Neural cell (in vitro differentiated cells): ENCODE measurements around the gene NTN4. TPM values are rescaled to one million over a fixed set of nuclear protein-coding genes. Genes with fewer than 3 reads are reported as not detected.

Experiments used
- H2AFZ ChIP-seq: fragments of 200-600, 300-800 bp; sonication (generic), shearing (Covaris generic); 2 replicates; pipeline ENCODE4 v1.6.0; 2014; ENCODE audit warnings: low read depth, mild to moderate bottlenecking, antibody characterized with exemption, low read length, moderate library complexity
- H3F3A ChIP-seq: fragments of 200-600 bp; shearing (Covaris generic); 2 replicates; pipeline ENCODE4 v1.6.1; 2016; ENCODE audit warnings: mild to moderate bottlenecking, moderate library complexity, mixed read lengths, antibody characterized with exemption, low read length; ENCODE audit not compliant: insufficient read depth, poor library complexity, severe bottlenecking
- H3K27ac ChIP-seq: fragments of 200-600, 300-800 bp; sonication (generic), shearing (Covaris generic); 2 replicates; pipeline ENCODE4 v1.5.1; 2014; ENCODE audit warnings: mild to moderate bottlenecking, low read length, moderate library complexity
- H3K27me3 ChIP-seq: fragments of 300-800, 200-600 bp; sonication (generic), shearing (Covaris generic); 2 replicates; pipeline ENCODE4 v1.6.0; 2014; ENCODE audit warnings: mild to moderate bottlenecking, low read depth, low read length, moderate library complexity; ENCODE audit not compliant: insufficient read depth
- H3K36me3 ChIP-seq: fragments of 300-800, 200-600 bp; sonication (generic), shearing (Covaris generic); 2 replicates; pipeline ENCODE4 v1.5.1; 2014; ENCODE audit warnings: mild to moderate bottlenecking, antibody characterized with exemption, low read length, moderate library complexity; ENCODE audit not compliant: insufficient read depth
- H3K4me2 ChIP-seq: fragments of 300-800, 200-600 bp; sonication (generic), shearing (Covaris generic); 2 replicates; pipeline ENCODE4 v1.6.0; 2014; ENCODE audit warnings: mild to moderate bottlenecking, low read length
- H3K4me3 ChIP-seq: fragments of 300-800, 200-600 bp; sonication (generic), shearing (Covaris generic); 2 replicates; pipeline ENCODE4 v1.5.1; 2014; ENCODE audit warnings: mild to moderate bottlenecking, low read length, moderate library complexity
- H3K79me2 ChIP-seq: fragments of 200-600 bp; shearing (Covaris generic); replicated peaks from 2 replicates; pipeline ENCODE4 v1.6.0; 2014; ENCODE audit warnings: mild to moderate bottlenecking, low read length, moderate library complexity; ENCODE audit not compliant: insufficient read depth
- H3K9ac ChIP-seq: fragments of 300-800, 200-600 bp; sonication (generic), shearing (Covaris generic); 2 replicates; pipeline ENCODE4 v1.6.1; 2016; ENCODE audit warnings: mild to moderate bottlenecking, low read length, mixed read lengths
- H3K9me2 ChIP-seq: fragments of 200-600 bp; shearing (Covaris generic); 2 replicates; pipeline ENCODE4 v1.6.1; 2016; ENCODE audit warnings: mild to moderate bottlenecking, low read length, mixed read lengths; ENCODE audit not compliant: insufficient read depth
- H3K9me3 ChIP-seq: fragments of 200-600, 300-800 bp; sonication (generic), shearing (Covaris generic); 2 replicates; pipeline ENCODE4 v1.6.1; 2016; ENCODE audit warnings: mild to moderate bottlenecking, mixed run types, low read length, moderate library complexity, mixed read lengths
- H4K20me1 ChIP-seq: fragments of 200-600 bp; shearing (Covaris generic); 2 replicates; pipeline ENCODE4 v1.6.1; 2016; ENCODE audit warnings: mild to moderate bottlenecking, mixed run types; ENCODE audit not compliant: insufficient read depth
- EP300 ChIP-seq: fragments of 450-650 bp; conservative IDR thresholded peaks from 2 replicates; pipeline ENCODE4 v1.6.1; 2014; ENCODE audit warnings: antibody characterized with exemption, mild to moderate bottlenecking, moderate library complexity; ENCODE audit not compliant: poor library complexity, severe bottlenecking
- EZH2 ChIP-seq: fragments of 200-600, 300-800 bp; shearing (Covaris generic), sonication (generic); IDR thresholded peaks from 2 replicates; pipeline ENCODE4 v1.6.1; 2014; ENCODE audit warnings: antibody characterized with exemption, low read length, borderline replicate concordance, mild to moderate bottlenecking; ENCODE audit not compliant: insufficient read depth, poor library complexity, severe bottlenecking
- MXI1 ChIP-seq: fragments of 450-650 bp; conservative IDR thresholded peaks from 2 replicates; pipeline ENCODE4 v1.6.1; 2014; ENCODE audit warnings: antibody characterized with exemption, mild to moderate bottlenecking; ENCODE audit not compliant: poor library complexity, severe bottlenecking
- POLR2AphosphoS5 ChIP-seq: IDR thresholded peaks from 2 replicates; pipeline ENCODE4 v1.6.1; 2012
- RAD21 ChIP-seq: fragments of 450-650 bp; conservative IDR thresholded peaks from 2 replicates; pipeline ENCODE4 v1.6.1; 2014; ENCODE audit warnings: antibody characterized with exemption, mild to moderate bottlenecking, moderate library complexity
- SMC3 ChIP-seq: fragments of 450-650 bp; conservative IDR thresholded peaks from 2 replicates; pipeline ENCODE4 v1.6.1; 2014; ENCODE audit warnings: antibody characterized with exemption, mild to moderate bottlenecking, moderate library complexity; ENCODE audit not compliant: poor library complexity
- TAF1 ChIP-seq: IDR thresholded peaks from 2 replicates; pipeline ENCODE4 v1.6.1; 2012; ENCODE audit warnings: low read depth
- polyA plus RNA-seq: library from polyadenylated mRNA; depleted of rRNA; stranded (reverse); fragments of >200 nt; gene quantifications from 2 replicates; pipeline ENCODE4 v1.2.3, GENCODE V29; 2014
- TF ChIP-seq, protein P1 (sequence below): fragments of 450-650 bp; IDR thresholded peaks from 2 replicates; pipeline ENCODE4 v1.5.1; 2014; ENCODE audit warnings: antibody characterized with exemption, mild to moderate bottlenecking, moderate library complexity; ENCODE audit not compliant: poor library complexity, severe bottlenecking
- TF ChIP-seq, protein P2 (sequence below): IDR thresholded peaks from 2 replicates; pipeline ENCODE4 v1.6.1; 2012; ENCODE audit warnings: borderline replicate concordance

NTN4 gene
- polyA plus RNA-seq, 1 donor from 2014 or later = 12.4 TPM

DNA sequence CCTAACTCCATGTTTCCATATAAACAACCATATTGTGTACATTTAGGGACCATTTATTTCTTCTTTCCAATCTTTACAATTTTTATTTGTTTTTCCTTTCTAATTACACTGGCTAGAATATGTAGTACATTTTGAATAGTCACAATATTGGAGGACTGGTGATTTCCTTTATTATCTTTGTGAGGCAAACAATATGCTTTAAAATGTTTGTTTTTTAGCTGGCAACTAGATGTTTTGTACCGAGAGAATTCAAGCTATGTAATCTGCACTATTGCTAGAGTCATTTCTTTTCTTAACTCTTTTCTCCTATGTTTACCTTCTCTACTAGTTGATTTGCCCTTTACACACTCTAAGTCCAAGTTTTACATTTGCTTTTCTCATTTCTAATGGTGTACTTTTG lies 13.3 kb upstream of the NTN4 start:
- Histone ChIP-seq H2AFZ (no peak overlapping the region), H3K36me3 (no peaks in the 10 kb centered on the region), H3K9me2 (no peaks in the 10 kb centered on the region), H3K9ac (no peak overlapping the region), H3F3A (no peaks in the 10 kb centered on the region), H3K4me2 (no peak overlapping the region), H3K4me3 (no peak overlapping the region), H4K20me1 (no peaks in the 10 kb centered on the region), H3K79me2 (no peaks in the 10 kb centered on the region), H3K9me3 (no peaks in the 10 kb centered on the region), H3K27ac (no peak overlapping the region), H3K27me3 (no peaks in the 10 kb centered on the region)
- TF ChIP-seq MXI1 (no peak), EP300 (no peak), SMC3 (no peak), RAD21 (no peak), EZH2 (no peak), POLR2AphosphoS5 (no peak), TAF1 (no peak)
- TF ChIP-seq, protein P1, sequence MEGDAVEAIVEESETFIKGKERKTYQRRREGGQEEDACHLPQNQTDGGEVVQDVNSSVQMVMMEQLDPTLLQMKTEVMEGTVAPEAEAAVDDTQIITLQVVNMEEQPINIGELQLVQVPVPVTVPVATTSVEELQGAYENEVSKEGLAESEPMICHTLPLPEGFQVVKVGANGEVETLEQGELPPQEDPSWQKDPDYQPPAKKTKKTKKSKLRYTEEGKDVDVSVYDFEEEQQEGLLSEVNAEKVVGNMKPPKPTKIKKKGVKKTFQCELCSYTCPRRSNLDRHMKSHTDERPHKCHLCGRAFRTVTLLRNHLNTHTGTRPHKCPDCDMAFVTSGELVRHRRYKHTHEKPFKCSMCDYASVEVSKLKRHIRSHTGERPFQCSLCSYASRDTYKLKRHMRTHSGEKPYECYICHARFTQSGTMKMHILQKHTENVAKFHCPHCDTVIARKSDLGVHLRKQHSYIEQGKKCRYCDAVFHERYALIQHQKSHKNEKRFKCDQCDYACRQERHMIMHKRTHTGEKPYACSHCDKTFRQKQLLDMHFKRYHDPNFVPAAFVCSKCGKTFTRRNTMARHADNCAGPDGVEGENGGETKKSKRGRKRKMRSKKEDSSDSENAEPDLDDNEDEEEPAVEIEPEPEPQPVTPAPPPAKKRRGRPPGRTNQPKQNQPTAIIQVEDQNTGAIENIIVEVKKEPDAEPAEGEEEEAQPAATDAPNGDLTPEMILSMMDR = no peak
- TF ChIP-seq, protein P2, sequence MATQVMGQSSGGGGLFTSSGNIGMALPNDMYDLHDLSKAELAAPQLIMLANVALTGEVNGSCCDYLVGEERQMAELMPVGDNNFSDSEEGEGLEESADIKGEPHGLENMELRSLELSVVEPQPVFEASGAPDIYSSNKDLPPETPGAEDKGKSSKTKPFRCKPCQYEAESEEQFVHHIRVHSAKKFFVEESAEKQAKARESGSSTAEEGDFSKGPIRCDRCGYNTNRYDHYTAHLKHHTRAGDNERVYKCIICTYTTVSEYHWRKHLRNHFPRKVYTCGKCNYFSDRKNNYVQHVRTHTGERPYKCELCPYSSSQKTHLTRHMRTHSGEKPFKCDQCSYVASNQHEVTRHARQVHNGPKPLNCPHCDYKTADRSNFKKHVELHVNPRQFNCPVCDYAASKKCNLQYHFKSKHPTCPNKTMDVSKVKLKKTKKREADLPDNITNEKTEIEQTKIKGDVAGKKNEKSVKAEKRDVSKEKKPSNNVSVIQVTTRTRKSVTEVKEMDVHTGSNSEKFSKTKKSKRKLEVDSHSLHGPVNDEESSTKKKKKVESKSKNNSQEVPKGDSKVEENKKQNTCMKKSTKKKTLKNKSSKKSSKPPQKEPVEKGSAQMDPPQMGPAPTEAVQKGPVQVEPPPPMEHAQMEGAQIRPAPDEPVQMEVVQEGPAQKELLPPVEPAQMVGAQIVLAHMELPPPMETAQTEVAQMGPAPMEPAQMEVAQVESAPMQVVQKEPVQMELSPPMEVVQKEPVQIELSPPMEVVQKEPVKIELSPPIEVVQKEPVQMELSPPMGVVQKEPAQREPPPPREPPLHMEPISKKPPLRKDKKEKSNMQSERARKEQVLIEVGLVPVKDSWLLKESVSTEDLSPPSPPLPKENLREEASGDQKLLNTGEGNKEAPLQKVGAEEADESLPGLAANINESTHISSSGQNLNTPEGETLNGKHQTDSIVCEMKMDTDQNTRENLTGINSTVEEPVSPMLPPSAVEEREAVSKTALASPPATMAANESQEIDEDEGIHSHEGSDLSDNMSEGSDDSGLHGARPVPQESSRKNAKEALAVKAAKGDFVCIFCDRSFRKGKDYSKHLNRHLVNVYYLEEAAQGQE = no peak

- Histone ChIP-seq H3K9me2 (no peaks in the 10 kb centered on the region), H3K36me3 (no peaks in the 10 kb centered on the region), H3K9me3 (no peaks in the 10 kb centered on the region), H3K9ac (no peak overlapping the region), H3F3A (no peaks in the 10 kb centered on the region), H3K27ac (no peak overlapping the region), H3K4me3 (no peak overlapping the region), H2AFZ (no peak overlapping the region), H3K27me3 (no peaks in the 10 kb centered on the region), H3K79me2 (no peaks in the 10 kb centered on the region), H4K20me1 (no peaks in the 10 kb centered on the region), H3K4me2 (no peak overlapping the region)
- TF ChIP-seq EZH2 (no peak), MXI1 (no peak), POLR2AphosphoS5 (no peak), SMC3 (no peak), RAD21 (no peak), TAF1 (no peak), EP300 (no peak)
- TF ChIP-seq, protein P2 = no peak
- TF ChIP-seq, protein P1 = no peak
Measured at GRCh38 chr12:95802482-95803270, 12.1 kb upstream of the NTN4 start.
